IPS-18c (cell line): ENCODE results near the gene KRTAP9-2.
"Not testable (repeated sequence)": the region's sequence is repeated elsewhere in the genome, so short reads cannot be mapped to it uniquely, and the experiment has no call there.

ENCODE experiments used
- H3K4me3 ChIP-seq: 2 replicates; pipeline ENCODE4 v1.7.0; 2013; ENCODE audit warnings: low read depth, mild to moderate bottlenecking, low read length, moderate library complexity; ENCODE audit not compliant: insufficient read depth
- H3K9me3 ChIP-seq: one replicate; pipeline ENCODE4 v1.6.1; 2013; ENCODE audit warnings: mild to moderate bottlenecking, low read length, moderate library complexity; ENCODE audit not compliant: control insufficient read depth, insufficient read depth

The KRTAP9-2 gene, protein sequence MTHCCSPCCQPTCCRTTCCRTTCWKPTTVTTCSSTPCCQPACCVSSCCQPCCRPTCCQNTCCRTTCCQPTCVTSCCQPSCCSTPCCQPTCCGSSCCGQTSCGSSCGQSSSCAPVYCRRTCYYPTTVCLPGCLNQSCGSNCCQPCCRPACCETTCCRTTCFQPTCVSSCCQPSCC

DNA sequence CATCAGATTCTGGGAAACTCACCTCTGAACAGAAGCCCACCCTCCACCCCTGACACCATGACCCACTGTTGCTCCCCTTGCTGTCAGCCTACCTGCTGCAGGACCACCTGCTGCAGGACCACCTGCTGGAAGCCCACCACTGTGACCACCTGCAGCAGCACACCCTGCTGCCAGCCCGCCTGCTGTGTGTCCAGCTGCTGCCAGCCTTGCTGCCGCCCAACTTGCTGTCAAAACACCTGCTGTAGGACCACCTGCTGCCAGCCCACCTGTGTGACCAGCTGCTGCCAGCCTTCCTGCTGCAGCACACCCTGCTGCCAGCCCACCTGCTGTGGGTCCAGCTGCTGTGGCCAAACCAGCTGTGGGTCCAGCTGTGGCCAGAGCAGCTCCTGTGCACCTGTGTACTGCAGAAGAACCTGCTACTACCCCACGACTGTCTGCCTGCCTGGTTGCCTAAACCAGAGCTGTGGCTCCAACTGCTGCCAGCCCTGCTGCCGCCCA lies at the start of gene KRTAP9-2:
TSS of gene KRTAP9-2 (plus strand) at position 51 of the 498 bp plus-strand sequence. CDS start at position 58, 7 bp downstream.
- H3K4me3 ChIP-seq, result not testable (repeated sequence)

GRCh38 chr17:41176744-41177387 lies 49.6 kb upstream of the KRTAP9-2 start:
- Histone ChIP-seq H3K4me3 (no peak overlapping the region), H3K9me3 (no peaks in the 10 kb centered on the region)

More for the DNA sequence above, at the start of gene KRTAP9-2:
- H3K9me3 ChIP-seq, result not testable (repeated sequence)

GRCh38 chr17:41177727-41178271 lies 48.6 kb upstream of the KRTAP9-2 start, which contains the start of gene KRTAP4-2:
Gene KRTAP4-2 (minus strand): TSS chr17:41178221. CDS start chr17:41178164, 57 bp downstream.
- no peaks in the 10 kb centered on the region for H3K9me3 ChIP-seq
- H3K4me3 ChIP-seq, result no peak within 1 kb of the TSS

GRCh38 chr17:41178341-41178740 lies 48.1 kb upstream of the KRTAP9-2 start:
- Histone ChIP-seq H3K9me3 (no peaks in the 10 kb centered on the region), H3K4me3 (no peak overlapping the region)

DNA sequence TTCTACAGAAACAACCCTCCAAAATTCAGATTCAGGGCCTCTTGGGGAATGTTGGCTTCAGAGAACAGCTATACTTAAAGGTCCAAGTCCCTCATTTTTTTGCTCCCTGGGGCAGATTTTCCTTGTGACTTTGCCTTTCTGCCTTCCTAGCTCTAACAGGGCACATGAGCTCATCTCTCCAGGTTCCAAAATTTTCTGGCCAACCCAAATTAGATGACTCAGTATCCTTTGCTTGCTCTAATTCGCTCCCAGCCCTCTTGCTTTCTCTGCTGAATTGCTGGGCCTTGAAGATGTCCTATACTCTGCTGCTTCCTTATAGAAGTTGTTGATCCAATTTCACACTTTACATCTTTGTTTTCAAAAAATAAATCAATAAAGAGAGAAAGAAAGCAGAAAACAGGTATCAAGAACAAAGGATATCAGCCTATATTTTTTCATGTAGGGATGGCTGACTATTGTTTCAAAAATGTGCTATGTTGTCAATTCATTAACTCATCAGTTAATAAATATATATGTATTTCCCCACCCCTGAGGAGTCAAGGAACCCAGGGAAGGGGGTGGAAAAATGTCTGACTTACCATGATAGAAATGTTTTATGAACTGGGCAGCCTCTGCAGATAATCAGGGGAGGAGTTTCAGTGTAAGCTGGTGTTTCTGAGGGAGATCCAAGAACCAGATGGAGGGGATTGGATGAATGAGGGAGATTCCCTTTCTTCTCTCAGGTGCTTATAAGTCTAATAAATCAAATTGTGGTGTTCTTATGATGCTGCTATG lies 47.4 kb upstream of the KRTAP9-2 start:
- Histone ChIP-seq H3K9me3 (no peaks in the 10 kb centered on the region), H3K4me3 (no peak overlapping the region)

DNA sequence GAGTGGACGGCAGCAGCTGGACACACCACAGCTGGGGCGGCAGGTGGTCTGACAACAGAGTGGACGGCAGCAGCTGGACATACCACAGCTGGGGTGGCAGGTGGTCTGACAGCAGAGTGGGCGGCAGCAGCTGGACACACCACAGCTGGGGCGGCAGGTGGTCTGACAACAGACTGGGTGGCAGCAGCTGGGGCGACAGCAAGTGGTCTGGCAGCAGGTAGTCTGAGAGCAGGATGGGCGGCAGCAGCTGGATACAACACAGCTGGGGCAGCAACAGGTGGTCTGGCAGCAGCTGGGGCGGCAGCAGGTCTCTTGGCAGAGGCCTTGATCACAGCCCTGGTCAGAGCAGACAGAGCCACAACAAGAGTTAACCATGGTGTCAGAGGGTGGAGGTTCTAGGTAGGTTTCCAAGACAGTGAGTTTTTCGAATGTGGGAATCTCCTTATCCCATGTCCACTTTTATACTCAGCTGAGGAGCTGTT lies 41.9 kb upstream of the KRTAP9-2 start, which contains the start of gene KRTAP4-1:
TSS of gene KRTAP4-1 (minus strand) at position 432 of the 482 bp plus-strand sequence. CDS start at position 375, 57 bp downstream.
- Histone ChIP-seq H3K9me3 (no peaks in the 10 kb centered on the region), H3K4me3 (no peak within 1 kb of the TSS)

DNA sequence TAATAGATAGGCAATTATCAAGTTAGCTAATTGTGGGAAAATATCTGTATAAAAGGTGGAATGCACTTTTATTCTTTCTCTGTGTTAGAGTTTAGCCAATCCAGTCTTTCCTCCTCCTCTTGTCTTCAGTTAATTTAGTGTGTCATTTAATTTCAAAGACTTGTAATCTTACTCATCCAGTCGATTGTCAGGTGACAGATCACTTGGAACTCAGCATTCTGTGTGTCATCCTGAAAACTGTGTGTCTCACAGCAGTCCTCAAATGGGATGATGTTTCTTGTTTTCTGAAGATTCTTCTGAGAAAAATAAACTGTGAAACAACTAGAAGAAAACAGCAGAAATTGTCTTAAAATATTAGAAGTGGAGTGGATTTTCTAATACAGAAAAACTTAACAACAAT lies 41.4 kb upstream of the KRTAP9-2 start:
- Histone ChIP-seq H3K9me3 (peaks cover 1% of the 10 kb centered on the region), H3K4me3 (no peak overlapping the region)

DNA sequence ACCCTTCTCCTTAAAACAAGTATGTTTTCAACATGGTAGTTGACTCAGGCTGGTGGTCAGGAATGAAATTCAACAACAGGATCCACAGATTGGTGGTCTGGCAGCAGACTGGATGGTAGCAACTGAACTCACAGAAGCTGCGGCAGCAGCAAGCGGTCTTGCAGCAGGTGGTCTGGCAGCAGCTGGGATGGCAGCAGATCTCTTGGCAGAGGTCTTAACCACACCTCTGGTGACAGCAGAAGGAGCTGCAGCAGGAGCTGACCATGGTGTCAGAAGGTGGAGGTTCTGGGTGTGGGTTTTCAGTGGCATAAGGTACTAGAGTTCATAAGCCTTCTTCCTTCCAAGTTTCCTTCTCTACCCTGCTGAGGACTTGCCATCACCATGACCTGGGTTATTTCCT lies 39.6 kb upstream of the KRTAP9-2 start:
- peaks cover 2% of the 10 kb centered on the region for H3K9me3 ChIP-seq
- no peak overlapping the region for H3K4me3 ChIP-seq

GRCh38 chr17:41189837-41190318 lies 36.6 kb upstream of the KRTAP9-2 start, which contains the start of gene KRTAP9-1:
Gene KRTAP9-1 (plus strand): TSS chr17:41189887. CDS start chr17:41189887, 0 bp downstream.
- H3K4me3 ChIP-seq, H3K9me3 ChIP-seq: not testable (repeated sequence)

DNA sequence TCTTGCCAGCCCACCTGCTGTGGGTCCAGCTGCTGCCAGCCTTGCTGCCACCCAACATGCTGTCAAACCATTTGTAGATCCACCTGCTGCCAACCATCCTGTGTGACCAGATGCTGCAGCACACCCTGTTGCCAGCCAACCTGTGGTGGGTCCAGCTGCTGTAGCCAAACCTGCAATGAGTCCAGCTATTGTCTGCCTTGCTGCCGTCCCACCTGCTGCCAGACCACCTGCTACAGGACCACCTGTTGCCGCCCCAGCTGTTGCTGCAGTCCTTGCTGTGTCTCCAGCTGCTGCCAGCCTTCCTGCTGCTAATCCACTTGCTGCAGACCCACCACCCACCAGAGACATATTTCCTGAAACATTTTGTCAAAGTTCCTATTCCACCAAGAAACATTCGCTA lies 36.1 kb upstream of the KRTAP9-2 start:
- H3K9me3 ChIP-seq, result peaks cover 2% of the 10 kb centered on the region
- H3K4me3 ChIP-seq, result no peak overlapping the region

DNA sequence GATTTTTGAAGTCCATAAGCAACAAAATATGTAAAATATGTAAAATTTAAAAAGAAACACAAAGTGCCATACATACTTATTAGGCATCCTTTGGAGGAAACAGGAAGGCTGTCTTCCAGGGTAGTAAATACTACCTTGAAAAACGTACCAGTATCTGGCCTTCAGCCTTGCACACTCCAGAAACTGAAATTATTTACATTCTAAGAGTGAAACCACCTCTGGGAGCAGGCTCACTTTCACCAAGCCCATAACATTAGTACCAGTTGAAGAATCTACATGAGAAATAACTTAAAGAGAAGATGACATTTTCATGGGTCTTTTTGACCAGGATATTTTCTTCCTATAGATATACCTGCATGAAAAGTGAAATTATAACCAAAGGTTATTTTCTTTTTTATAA lies 30.4 kb upstream of the KRTAP9-2 start:
- no peak overlapping the region for H3K4me3 ChIP-seq
- H3K9me3 ChIP-seq, result peaks cover 2% of the 10 kb centered on the region

DNA sequence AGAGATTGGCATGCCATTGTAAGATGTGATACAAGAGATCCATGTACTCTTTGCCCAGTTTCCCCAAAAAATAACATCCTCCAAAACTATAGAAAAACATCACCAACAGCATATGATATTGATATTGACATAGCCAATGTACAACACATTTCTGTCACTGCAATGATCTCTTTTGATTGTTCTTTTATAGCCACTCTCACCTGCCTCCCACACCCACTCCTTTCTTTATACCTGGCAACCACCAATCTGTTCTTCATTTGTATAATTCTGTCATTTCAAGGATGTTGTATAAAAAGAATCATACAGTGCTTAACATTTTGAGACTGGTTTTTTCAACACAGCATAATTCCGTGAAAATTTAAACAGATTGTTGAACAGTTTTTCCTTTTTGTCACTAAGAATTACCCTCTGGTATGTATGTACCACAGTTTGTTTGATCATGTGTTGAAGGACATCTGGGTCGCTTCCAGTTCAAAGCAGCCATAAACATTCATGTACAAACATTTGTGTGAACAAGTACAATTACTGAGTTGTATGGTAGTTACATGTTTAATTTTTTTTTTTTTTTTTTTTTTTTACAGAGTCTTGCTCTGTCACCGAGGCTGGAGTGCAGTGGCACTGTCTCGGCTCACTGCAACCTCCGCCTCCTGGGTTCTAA lies 26.9 kb upstream of the KRTAP9-2 start:
- Histone ChIP-seq H3K9me3 (peaks cover 2% of the 10 kb centered on the region), H3K4me3 (no peak overlapping the region)

GRCh38 chr17:41211845-41212466 lies 14.5 kb upstream of the KRTAP9-2 start:
- no peaks in the 10 kb centered on the region for H3K9me3 ChIP-seq
- H3K4me3 ChIP-seq, result no peak overlapping the region

GRCh38 chr17:41212524-41213169 lies 13.8 kb upstream of the KRTAP9-2 start:
- Histone ChIP-seq H3K9me3 (no peaks in the 10 kb centered on the region), H3K4me3 (no peak overlapping the region)

DNA sequence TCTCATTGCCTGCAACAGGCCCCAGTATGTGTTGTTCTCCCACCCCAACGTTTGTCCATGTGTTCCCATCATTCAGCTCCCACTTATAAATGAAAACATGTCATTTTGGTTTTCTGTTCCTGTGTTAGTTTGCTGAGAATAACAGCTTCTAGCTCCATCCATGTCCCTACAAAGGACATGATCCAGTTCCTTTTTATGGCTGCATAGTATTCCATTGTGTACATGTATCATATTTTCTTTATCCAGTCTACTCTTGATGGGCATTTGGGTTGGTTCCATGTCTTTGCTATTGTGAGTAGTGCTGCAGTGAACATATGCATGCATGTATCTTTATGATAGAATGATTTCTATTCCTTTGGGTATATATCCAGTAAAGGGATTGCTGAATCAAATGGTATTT lies 10.8 kb upstream of the KRTAP9-2 start:
- H3K9me3 ChIP-seq, result no peaks in the 10 kb centered on the region
- H3K4me3 ChIP-seq, result no peak overlapping the region

DNA sequence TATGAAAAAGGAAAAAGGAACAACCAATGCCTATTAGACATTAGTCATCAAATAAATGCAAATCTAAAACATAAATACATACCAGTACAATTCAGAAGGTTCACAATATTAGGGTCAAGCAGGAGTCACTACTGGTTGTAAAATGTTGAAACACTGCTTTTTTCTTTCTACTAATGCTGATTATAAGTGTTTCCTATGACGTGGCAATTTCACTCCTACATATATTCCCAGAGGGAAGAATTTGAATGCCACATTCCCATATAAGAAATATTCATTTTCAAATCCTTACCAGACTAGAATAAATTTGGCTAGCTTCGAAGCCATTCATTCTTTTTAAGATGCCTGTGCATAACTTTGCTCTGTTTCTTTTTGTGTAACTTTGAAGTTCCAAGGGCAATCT lies 2.6 kb upstream of the KRTAP9-2 start:
- H3K4me3 ChIP-seq, result no peak overlapping the region

More for the DNA sequence above, 2.6 kb upstream of the KRTAP9-2 start:
- H3K9me3 ChIP-seq, result no peaks in the 10 kb centered on the region
